Left renal pelvis (tissue), 4 donors: Measurements from ENCODE around the gene PABPN1L. TPM values are rescaled to one million over a fixed set of nuclear protein-coding genes. Genes with fewer than 3 reads are reported as not detected.

Experiments used
- DNase-seq, 4 donors: peaks; one replicate each; pipeline ENCODE4 v3.0.0-alpha.2; 2013; ENCODE audit warnings: low read depth in 4 of 4, low spot score in 3 of 4
- polyA plus RNA-seq, 4 donors: library from polyadenylated mRNA; unstranded; fragments of 120-200 nt; gene quantifications; one replicate each; pipeline ENCODE4 v1.2.1, GENCODE V29; 2013; ENCODE audit not compliant: insufficient read length in 4 of 4

Gene PABPN1L
- polyA plus RNA-seq, 4 donors = not detected

- no peak for DNase-seq
Observed at GRCh38 chr16:88815227-88815626, 51.2 kb downstream of the PABPN1L start.

GRCh38 chr16:88814144-88814502 is 52.3 kb downstream of the PABPN1L start:
- no peak for DNase-seq

Other genes with a start within 250 kb of the PABPN1L start
- gene IL17C, start 228.1 kb downstream of the PABPN1L start, polyA plus RNA-seq = not detected
- 100 to 1,000 TPM in 3 of 4 donors, 10 to 100 TPM in 1; 46.1 to 160 (median 103) TPM for gene CYBA, start 215.6 kb downstream of the PABPN1L start, polyA plus RNA-seq
- 10 to 100 TPM; 21.9 to 38.9 (median 27.4) TPM for gene MVD, start 203.6 kb downstream of the PABPN1L start, polyA plus RNA-seq
- gene SNAI3, start 180.2 kb downstream of the PABPN1L start, polyA plus RNA-seq = under 1 TPM; 0.50 to 0.87 (median 0.61) TPM
- 10 to 100 TPM; 13.3 to 24.8 (median 20.5) TPM for gene RNF166, start 160.3 kb downstream of the PABPN1L start, polyA plus RNA-seq
- 10 to 100 TPM; 10.5 to 17.0 (median 11.6) TPM for gene CTU2, start 160.2 kb downstream of the PABPN1L start, polyA plus RNA-seq
- gene PIEZO1, start 81.4 kb downstream of the PABPN1L start, polyA plus RNA-seq = 10 to 100 TPM; 25.6 to 46.9 (median 36.0) TPM
- 10 to 100 TPM in 3 of 4 donors, 1 to 10 TPM in 1; 9.8 to 20.9 (median 12.0) TPM for gene CDT1, start 62.9 kb downstream of the PABPN1L start, polyA plus RNA-seq
- 100 to 1,000 TPM in 1 of 4 donors, 10 to 100 TPM in 3; 57.9 to 122 (median 80.7) TPM for gene APRT, start 54.7 kb downstream of the PABPN1L start, polyA plus RNA-seq
- gene GALNS, start 9.7 kb downstream of the PABPN1L start, polyA plus RNA-seq = 10 to 100 TPM; 19.8 to 26.7 (median 22.1) TPM
- 10 to 100 TPM; 57.9 to 91.5 (median 77.5) TPM for gene TRAPPC2L, start 9.5 kb downstream of the PABPN1L start, polyA plus RNA-seq
- 1 to 10 TPM; 2.7 to 3.5 (median 3.2) TPM for gene CBFA2T3, start 110.5 kb upstream of the PABPN1L start, polyA plus RNA-seq
- gene ACSF3, start 227.2 kb upstream of the PABPN1L start, polyA plus RNA-seq = 10 to 100 TPM; 19.4 to 39.5 (median 28.8) TPM